Ascending aorta (tissue), 2 donors: Measurements from ENCODE around the gene RHBDF1. TPM values are rescaled to one million over a fixed set of nuclear protein-coding genes. Genes with fewer than 3 reads are reported as not detected.

ENCODE experiments used
- DNase-seq, 2 donors: peaks; one replicate each; pipeline ENCODE4 v3.0.0-alpha.2; 2019; ENCODE audit warnings: low spot score in 2 of 2
- H3K27ac ChIP-seq, 2 donors: fragments of 200-600 bp; sonication (generic); one replicate each; pipeline ENCODE4 v1.5.1; 2016 to 2017; ENCODE audit warnings: mild to moderate bottlenecking in 1 of 2
- H3K27me3 ChIP-seq: fragments of 200-600 bp; sonication (generic); one replicate; pipeline ENCODE4 v1.5.1; 2017
- H3K36me3 ChIP-seq, 2 donors: fragments of 200-600 bp; sonication (generic); one replicate each; pipeline ENCODE4 v1.5.1; 2016
- H3K4me1 ChIP-seq, 2 donors: fragments of 200-600 bp; sonication (generic); one replicate each; pipeline ENCODE4 v1.5.1; 2016 to 2017; ENCODE audit warnings: mild to moderate bottlenecking in 1 of 2
- H3K4me3 ChIP-seq, 2 donors: fragments of 200-600 bp; sonication (generic); one replicate each; pipeline ENCODE4 v1.5.1; 2016 to 2017; ENCODE audit warnings: mild to moderate bottlenecking in 1 of 2
- H3K9me3 ChIP-seq, 2 donors: fragments of 200-600 bp; sonication (generic); one replicate each; pipeline ENCODE4 v1.5.1; 2016
- intact Hi-C: fragments of 100-400 bp; cut with DNase I; formaldehyde crosslinking; loops from one replicate; pipeline ENCODE4 v1.15.1; 2023
- total RNA-seq: library from RNA; depleted of rRNA; stranded (reverse); fragments of >200 nt; gene quantifications from one replicate; pipeline ENCODE4 v1.1.0, GENCODE V29; 2016
- TF ChIP-seq, protein P1 (sequence below), 3 experiments: fragments of 200-600 bp in 2 of 3; fragments of 450-650 bp in 1 of 3; sonication (generic) in 2 of 3; IDR thresholded peaks; one replicate each; pipeline ENCODE4 v1.5.1; 2016 to 2019; ENCODE audit warnings: antibody characterized with exemption in 3 of 3, mild to moderate bottlenecking in 1 of 3, moderate library complexity in 1 of 3

The RHBDF1 gene
- total RNA-seq, 1 donor from 2014 or later = 146 TPM

DNA sequence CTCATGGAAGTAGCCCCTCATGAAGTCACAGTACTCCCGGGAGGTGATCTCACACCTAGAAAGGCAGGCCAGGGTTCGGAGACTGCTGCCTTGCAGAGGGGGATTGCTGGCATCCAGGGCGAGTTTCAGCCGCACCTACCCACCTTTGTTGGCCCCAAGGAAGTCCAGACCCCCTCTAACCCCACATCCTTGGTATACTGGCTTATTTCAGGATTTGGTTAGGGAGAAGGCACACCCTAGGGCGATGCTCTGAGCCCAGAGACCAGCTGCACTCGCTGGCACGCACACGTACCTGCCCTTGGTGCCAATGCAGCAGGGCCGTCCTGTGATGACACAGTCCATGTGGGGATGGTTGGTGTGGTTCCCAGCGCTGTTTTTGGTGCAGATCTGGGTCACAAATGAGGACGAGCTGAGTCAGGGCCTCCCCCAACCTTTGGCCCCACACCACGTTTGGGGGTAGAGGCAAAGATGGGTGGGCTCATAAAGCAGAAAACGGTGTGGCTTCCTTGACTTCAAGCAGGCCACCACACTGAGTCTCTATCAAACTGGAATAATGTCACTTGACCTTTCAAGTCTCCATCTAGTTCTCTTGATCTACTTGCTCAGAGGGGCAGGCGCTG is 12.9 kb downstream of the RHBDF1 start:
- Histone ChIP-seq H3K27ac (no peak overlapping the region), H3K36me3 (peaks cover 80 to 94% of the 10 kb centered on the region in 2 donors), H3K27me3 (no peaks in the 10 kb centered on the region), H3K9me3 (no peaks in the 10 kb centered on the region), H3K4me1 (no peaks in the 10 kb centered on the region), H3K4me3 (no peak overlapping the region)
- TF ChIP-seq, protein P1, sequence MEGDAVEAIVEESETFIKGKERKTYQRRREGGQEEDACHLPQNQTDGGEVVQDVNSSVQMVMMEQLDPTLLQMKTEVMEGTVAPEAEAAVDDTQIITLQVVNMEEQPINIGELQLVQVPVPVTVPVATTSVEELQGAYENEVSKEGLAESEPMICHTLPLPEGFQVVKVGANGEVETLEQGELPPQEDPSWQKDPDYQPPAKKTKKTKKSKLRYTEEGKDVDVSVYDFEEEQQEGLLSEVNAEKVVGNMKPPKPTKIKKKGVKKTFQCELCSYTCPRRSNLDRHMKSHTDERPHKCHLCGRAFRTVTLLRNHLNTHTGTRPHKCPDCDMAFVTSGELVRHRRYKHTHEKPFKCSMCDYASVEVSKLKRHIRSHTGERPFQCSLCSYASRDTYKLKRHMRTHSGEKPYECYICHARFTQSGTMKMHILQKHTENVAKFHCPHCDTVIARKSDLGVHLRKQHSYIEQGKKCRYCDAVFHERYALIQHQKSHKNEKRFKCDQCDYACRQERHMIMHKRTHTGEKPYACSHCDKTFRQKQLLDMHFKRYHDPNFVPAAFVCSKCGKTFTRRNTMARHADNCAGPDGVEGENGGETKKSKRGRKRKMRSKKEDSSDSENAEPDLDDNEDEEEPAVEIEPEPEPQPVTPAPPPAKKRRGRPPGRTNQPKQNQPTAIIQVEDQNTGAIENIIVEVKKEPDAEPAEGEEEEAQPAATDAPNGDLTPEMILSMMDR (IDR thresholded peaks at IDR 0.05) = no peak
- DNase-seq = no peak
- intact Hi-C loops = no loop called here

DNA sequence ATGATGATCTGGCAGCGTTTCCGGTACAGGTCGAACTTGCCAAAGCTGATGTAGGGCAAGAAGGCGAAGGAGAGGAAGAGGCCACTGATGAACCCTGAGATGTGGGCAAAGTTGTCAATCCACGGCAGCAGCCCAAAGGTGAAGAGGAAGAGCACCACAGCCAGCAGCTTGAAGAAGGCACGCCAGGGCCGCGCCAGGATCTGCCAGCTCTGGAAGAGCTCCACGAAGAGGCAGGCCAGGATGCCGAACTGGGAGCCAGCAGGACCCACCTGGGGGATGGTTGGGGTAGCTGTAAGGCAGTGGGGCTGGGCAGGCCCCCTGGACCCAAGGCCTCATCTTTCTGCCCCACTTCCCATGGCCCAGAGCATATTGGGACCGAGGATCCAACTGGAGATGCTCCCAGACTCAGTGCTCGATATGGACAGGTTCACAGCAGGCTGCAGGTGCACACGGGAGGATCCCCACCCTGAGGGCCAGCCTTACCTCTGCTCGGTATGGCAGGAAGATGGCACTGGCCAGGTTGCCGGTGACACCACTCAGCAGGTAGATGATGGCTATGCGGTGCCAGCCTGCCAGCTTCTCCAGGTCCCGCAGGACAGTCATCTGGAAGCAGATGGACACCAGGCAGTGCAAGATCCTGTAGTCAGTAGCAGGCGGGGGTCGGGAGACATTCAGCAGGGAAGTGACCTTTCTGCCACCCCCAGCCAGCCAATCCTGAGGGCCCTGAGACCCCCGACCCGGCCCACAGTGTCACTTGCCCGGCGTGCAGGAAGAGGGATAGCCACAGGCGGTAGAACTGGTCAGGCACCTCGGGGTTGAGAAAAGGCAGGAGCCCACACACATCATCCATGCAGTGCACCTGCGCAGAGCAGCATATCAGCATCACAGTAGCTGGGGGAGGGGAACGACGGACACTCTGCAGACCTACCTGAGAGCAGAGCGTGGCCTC is 13.7 kb downstream of the RHBDF1 start:
- no peak overlapping the region for H3K4me3 ChIP-seq
- TF ChIP-seq, protein P1 (IDR thresholded peaks at IDR 0.05) = no peak
- peaks cover 0 to 6% of the 10 kb centered on the region in 2 donors for H3K4me1 ChIP-seq
- no peak for DNase-seq
- H3K27me3 ChIP-seq = no peaks in the 10 kb centered on the region
- intact Hi-C loops = no loop called here
- no peaks in the 10 kb centered on the region for H3K9me3 ChIP-seq
- H3K27ac ChIP-seq = no peak overlapping the region
- H3K36me3 ChIP-seq = peaks cover 72 to 86% of the 10 kb centered on the region in 2 donors

GRCh38 chr16:57711-58110 is 14.7 kb downstream of the RHBDF1 start:
- TF ChIP-seq, protein P1 (IDR thresholded peaks at IDR 0.05) = no peak
- Histone ChIP-seq H3K27me3 (no peaks in the 10 kb centered on the region), H3K36me3 (peaks cover 61 to 75% of the 10 kb centered on the region in 2 donors), H3K27ac (no peak overlapping the region), H3K4me3 (no peak overlapping the region), H3K9me3 (no peaks in the 10 kb centered on the region), H3K4me1 (peaks cover 0 to 6% of the 10 kb centered on the region in 2 donors)
- intact Hi-C loops = no loop called here
- DNase-seq = no peak

DNA sequence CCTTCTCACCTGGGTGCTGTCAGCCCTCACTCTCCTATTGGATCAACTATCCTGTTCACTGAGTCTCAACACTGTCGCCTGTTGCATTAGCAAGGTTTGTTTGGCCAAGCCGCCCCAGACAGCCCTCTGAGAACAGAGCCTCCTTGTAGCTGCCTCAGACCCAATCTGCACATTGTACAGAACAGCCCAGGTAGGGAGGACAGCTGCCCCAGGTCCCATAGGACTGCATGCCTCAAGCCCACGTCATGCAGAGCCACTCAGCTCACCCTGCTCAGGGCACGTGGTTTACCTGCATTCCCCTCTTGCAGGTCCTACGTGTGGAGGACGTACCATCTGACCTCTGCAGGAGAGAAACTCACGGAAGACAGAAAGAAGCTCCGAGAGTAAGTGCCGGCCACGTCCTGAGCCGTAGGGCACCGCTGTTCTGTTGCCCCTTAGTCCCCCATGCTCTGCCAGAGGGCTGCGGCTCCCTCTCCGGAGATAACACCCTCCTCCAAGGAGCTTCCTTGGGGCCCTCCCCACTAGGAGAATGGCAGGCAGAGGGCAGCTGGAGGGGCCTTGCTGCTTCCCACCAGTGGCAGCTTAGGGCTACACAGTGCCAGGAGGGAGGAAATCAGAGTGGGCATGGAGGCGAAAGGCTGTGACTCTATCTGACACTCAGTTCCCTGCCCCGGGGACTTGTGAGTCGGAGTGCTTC is 16.1 kb downstream of the RHBDF1 start:
- DNase-seq = no peak
- Histone ChIP-seq H3K27me3 (no peaks in the 10 kb centered on the region), H3K27ac (no peak overlapping the region), H3K36me3 (peaks cover 48 to 62% of the 10 kb centered on the region in 2 donors), H3K9me3 (no peaks in the 10 kb centered on the region), H3K4me3 (no peak overlapping the region), H3K4me1 (peaks cover 0 to 6% of the 10 kb centered on the region in 2 donors)
- TF ChIP-seq, protein P1 (IDR thresholded peaks at IDR 0.05) = no peak
- intact Hi-C loops = no loop called here

DNA sequence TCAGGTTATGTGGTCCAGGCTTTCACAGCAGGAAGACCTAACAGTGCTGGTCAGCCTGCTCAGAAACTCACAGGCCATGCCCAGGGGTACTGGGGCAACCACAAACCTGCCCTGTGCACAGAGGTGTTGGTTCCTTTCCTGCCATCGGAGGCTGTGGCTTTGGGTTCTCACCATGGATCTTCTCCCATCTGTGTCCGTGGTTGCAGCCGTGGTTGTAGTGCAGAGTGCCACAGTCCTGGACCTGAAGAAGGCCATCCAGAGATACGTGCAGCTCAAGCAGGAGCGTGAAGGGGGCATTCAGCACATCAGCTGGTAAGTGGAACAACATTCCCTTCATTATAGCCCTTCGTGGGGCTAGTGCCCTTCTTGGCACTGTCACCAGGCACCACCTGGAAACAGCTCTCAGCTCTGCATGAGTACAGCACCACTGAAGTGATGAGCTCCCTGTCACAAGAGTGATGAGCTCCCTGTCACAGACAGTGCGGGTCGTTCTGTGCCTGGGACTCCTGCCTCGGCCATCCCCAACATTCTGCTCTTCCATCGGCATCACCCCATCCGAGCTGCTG is 16.8 kb downstream of the RHBDF1 start:
- no peak for DNase-seq
- intact Hi-C loops = no loop called here
- peaks cover 41 to 55% of the 10 kb centered on the region in 2 donors for H3K36me3 ChIP-seq
- no peak overlapping the region for H3K4me3 ChIP-seq
- no peaks in the 10 kb centered on the region for H3K27me3 ChIP-seq
- peaks cover 0 to 6% of the 10 kb centered on the region in 2 donors for H3K4me1 ChIP-seq
- H3K9me3 ChIP-seq = no peaks in the 10 kb centered on the region
- no peak overlapping the region for H3K27ac ChIP-seq
- TF ChIP-seq, protein P1 (IDR thresholded peaks at IDR 0.05) = no peak
